ENCODE measurements around the gene ABCG1. TPM values are rescaled to one million over a fixed set of nuclear protein-coding genes. Genes with fewer than 3 reads are reported as not detected.

ABCG1 gene
- total RNA-seq, 2 experiments from 2014 or later: 16.7 to 17.3 TPM

DNA sequence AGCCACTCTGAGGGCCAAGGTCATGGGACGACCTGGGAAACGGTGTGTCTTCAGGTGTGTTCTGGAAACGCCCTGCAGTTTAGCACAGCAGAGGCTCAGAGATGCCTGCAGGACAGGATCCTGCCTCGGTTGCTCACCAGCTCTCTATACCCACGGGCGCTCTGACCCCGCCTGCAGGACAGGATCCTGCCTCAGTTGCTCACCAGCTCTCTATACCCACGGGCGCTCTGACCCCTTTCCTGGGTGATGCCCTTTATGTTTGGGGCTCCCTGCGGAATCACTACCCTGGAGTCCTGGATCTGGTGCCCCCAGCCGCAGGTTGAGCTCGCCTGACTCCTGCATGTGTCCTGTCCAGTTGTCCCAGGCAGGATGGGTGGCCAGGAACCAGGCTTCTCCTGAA, 63.8 kb downstream of the ABCG1 start:
- POLR2A ChIA-PET: no interaction called here
- Histone ChIP-seq H3K4me3 (ENCODE audit: low read depth, low read length, poor library complexity, severe bottlenecking) (no peak overlapping the region), H3K79me2 (ENCODE audit: insufficient read depth, low read depth, low read length) (no peaks in the 10 kb centered on the region), H3K4me1 (ENCODE audit: insufficient read depth, low read length, poor library complexity, severe bottlenecking) (peaks cover 19% of the 10 kb centered on the region), H3K9me3 (ENCODE audit: low read length) (no peaks in the 10 kb centered on the region), H2AFZ (ENCODE audit: low read length) (no peak overlapping the region), H3K4me2 (ENCODE audit: low read length) (no peak overlapping the region), H3K36me3 (ENCODE audit: insufficient read depth, low read length) (peaks cover 39% of the 10 kb centered on the region), H3K9me2 (ENCODE audit: insufficient read depth, low read length) (no peaks in the 10 kb centered on the region), H3K27ac (ENCODE audit: low read depth, low read length, poor library complexity, severe bottlenecking) (no peak overlapping the region), H4K20me1 (ENCODE audit: insufficient read depth, low read length) (no peaks in the 10 kb centered on the region)
- DNase-seq (ENCODE audit: low spot score): no peak
- CTCF ChIA-PET (ENCODE audit: unreplicated experiment): no interaction called here
- no TSS peak for BruUV-seq (replicated peaks)
- intact Hi-C loops (cut with micrococcal nuclease; ENCODE audit: unreplicated experiment): no loop called here
- no peak for TF ChIP-seq EZH2phosphoT487 (IDR thresholded peaks at IDR 0.05; ENCODE audit: borderline replicate concordance, low read depth, low read length)
- TF ChIP-seq, protein P1, sequence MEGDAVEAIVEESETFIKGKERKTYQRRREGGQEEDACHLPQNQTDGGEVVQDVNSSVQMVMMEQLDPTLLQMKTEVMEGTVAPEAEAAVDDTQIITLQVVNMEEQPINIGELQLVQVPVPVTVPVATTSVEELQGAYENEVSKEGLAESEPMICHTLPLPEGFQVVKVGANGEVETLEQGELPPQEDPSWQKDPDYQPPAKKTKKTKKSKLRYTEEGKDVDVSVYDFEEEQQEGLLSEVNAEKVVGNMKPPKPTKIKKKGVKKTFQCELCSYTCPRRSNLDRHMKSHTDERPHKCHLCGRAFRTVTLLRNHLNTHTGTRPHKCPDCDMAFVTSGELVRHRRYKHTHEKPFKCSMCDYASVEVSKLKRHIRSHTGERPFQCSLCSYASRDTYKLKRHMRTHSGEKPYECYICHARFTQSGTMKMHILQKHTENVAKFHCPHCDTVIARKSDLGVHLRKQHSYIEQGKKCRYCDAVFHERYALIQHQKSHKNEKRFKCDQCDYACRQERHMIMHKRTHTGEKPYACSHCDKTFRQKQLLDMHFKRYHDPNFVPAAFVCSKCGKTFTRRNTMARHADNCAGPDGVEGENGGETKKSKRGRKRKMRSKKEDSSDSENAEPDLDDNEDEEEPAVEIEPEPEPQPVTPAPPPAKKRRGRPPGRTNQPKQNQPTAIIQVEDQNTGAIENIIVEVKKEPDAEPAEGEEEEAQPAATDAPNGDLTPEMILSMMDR (conservative IDR thresholded peaks at IDR 0.05; ENCODE audit: low read length): no peak

DNA sequence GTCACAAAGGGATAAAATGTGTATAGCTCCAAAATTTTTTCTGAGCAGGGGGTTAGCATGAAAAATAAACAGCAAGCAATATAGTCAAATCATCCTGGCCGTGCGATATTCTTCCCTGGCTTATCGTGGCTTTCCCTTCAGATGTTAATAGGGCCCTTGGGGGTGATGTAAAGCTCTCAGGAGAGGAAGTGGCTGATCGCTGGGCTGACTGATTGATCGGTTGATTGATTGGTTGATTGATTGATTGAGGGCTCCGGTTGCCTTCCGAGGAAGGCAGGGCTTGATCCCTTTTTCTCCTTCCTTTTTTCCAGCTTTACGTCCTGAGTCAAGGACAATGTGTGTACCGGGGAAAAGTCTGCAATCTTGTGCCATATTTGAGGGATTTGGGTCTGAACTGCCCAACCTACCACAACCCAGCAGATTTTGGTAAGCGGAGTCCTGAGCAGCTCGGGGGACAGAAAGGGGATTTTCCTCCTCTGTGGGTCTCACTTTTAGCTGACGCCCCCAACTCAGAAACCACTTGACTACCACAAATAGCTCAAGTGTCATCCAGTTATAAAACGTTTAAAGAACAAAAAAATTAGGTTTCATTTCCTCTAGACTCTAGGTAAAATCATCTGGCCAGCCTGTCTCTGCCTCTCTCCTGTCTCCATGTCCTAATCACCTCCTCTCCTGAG, 66.8 kb downstream of the ABCG1 start:
- no peaks in the 10 kb centered on the region for H3K9me2 ChIP-seq (ENCODE audit: insufficient read depth, low read length)
- H3K27ac ChIP-seq (ENCODE audit: low read depth, low read length, poor library complexity, severe bottlenecking): peak overlapping the region; percentile 23
- H4K20me1 ChIP-seq (ENCODE audit: insufficient read depth, low read length): no peaks in the 10 kb centered on the region
- H3K4me3 ChIP-seq (ENCODE audit: low read depth, low read length, poor library complexity, severe bottlenecking): peak overlapping the region; percentile 7
- no TSS peak for BruUV-seq (replicated peaks)
- H2AFZ ChIP-seq (ENCODE audit: low read length): no peak overlapping the region
- peaks cover 19% of the 10 kb centered on the region for H3K4me1 ChIP-seq (ENCODE audit: insufficient read depth, low read length, poor library complexity, severe bottlenecking)
- H3K9me3 ChIP-seq (ENCODE audit: low read length): no peaks in the 10 kb centered on the region
- H3K36me3 ChIP-seq (ENCODE audit: insufficient read depth, low read length): peaks cover 52% of the 10 kb centered on the region
- intact Hi-C loops (cut with micrococcal nuclease; ENCODE audit: unreplicated experiment): no loop called here
- peak overlapping the region; percentile 51 for H3K4me2 ChIP-seq (ENCODE audit: low read length)
- DNase-seq (ENCODE audit: low spot score): peak; percentile 25
- POLR2A ChIA-PET: interaction anchor here (0.5 to 1.2 kb wide), 4 partner anchors 75 to 349 kb away, joined by 3 to 4 read pairs (median 3); no protein-coding TSS in a partner anchor
- CTCF ChIA-PET (ENCODE audit: unreplicated experiment): no interaction called here
- no peaks in the 10 kb centered on the region for H3K79me2 ChIP-seq (ENCODE audit: insufficient read depth, low read depth, low read length)
- TF ChIP-seq, protein P1 (conservative IDR thresholded peaks at IDR 0.05; ENCODE audit: low read length): no peak
- no peak for TF ChIP-seq EZH2phosphoT487 (IDR thresholded peaks at IDR 0.05; ENCODE audit: borderline replicate concordance, low read depth, low read length)

DNA sequence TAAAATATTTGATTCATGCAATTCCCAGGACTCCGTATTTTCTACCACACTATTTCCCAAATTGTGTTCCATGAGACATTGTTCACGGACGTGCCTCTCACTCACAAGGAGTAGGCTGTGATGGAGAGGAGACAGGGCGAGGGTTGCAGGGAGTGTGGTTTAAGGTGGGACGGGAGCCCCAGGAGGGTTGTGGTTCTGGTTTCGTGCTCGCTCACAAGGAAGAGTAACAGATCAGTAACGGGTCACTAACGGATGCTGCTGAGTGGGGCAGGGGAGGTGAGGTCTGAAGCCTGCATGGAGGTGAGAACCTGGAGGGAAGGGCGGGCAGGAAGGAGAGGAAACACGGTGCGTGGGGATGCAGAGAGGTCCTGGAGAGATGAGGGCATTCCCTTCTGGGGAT, 67.5 kb downstream of the ABCG1 start:
- ChIA-PET POLR2A (no interaction called here), CTCF (ENCODE audit: unreplicated experiment) (no interaction called here)
- no peak overlapping the region for H2AFZ ChIP-seq (ENCODE audit: low read length)
- peak overlapping the region; percentile 7 for H3K4me3 ChIP-seq (ENCODE audit: low read depth, low read length, poor library complexity, severe bottlenecking)
- no peak for TF ChIP-seq EZH2phosphoT487 (IDR thresholded peaks at IDR 0.05; ENCODE audit: borderline replicate concordance, low read depth, low read length)
- TF ChIP-seq, protein P1 (conservative IDR thresholded peaks at IDR 0.05; ENCODE audit: low read length): no peak
- intact Hi-C loops (cut with micrococcal nuclease; ENCODE audit: unreplicated experiment): no loop called here
- H3K9me2 ChIP-seq (ENCODE audit: insufficient read depth, low read length): no peaks in the 10 kb centered on the region
- BruUV-seq (replicated peaks): no TSS peak
- H3K27ac ChIP-seq (ENCODE audit: low read depth, low read length, poor library complexity, severe bottlenecking): peak overlapping the region; percentile 23
- no peaks in the 10 kb centered on the region for H3K79me2 ChIP-seq (ENCODE audit: insufficient read depth, low read depth, low read length)
- no peaks in the 10 kb centered on the region for H3K9me3 ChIP-seq (ENCODE audit: low read length)
- peaks cover 19% of the 10 kb centered on the region for H3K4me1 ChIP-seq (ENCODE audit: insufficient read depth, low read length, poor library complexity, severe bottlenecking)
- H3K36me3 ChIP-seq (ENCODE audit: insufficient read depth, low read length): peaks cover 56% of the 10 kb centered on the region
- no peaks in the 10 kb centered on the region for H4K20me1 ChIP-seq (ENCODE audit: insufficient read depth, low read length)
- H3K4me2 ChIP-seq (ENCODE audit: low read length): peak overlapping the region; percentile 51
- no peak for DNase-seq (ENCODE audit: low spot score)
